ENCODE measurements around the gene KIAA0825. TPM values are rescaled to one million over a fixed set of nuclear protein-coding genes. Genes with fewer than 3 reads are reported as not detected.

KIAA0825 gene
- total and polyA plus RNA-seq, 2 experiments from 2014 or later, result 1.7 to 1.8 TPM

DNA sequence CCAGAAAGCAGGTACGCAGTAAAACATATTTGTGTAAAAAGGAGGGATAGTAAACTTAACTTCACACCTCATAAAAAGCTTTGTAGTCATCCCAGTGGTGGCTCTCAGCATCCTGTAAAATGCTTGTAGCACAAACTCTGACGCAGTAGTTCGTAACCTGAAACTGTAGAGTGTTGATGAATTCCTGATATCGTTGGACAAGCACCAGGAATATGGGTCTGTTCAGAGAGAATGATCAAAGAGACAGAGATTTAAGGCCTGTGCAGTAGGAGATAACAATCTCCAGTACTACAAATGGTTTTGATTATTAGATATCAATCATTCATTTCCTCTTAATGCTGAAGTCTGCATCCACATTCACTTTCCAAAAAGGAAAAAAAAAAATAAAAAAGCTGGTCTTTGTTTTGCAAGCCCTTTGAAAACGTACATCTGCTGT, 148.5 kb downstream of the KIAA0825 start:
- no peak overlapping the region for H3K4me3 Mint-ChIP-seq
- Histone ChIP-seq H3K4me2 (no peak overlapping the region), H3K4me1 (ENCODE audit: insufficient read depth) (peaks cover 5% of the 10 kb centered on the region; the same call in 1 of the 2 replicates), H3K27me3 (ENCODE audit: insufficient read depth) (no peaks in the 10 kb centered on the region), H3K9me2 (ENCODE audit: insufficient read depth) (no peaks in the 10 kb centered on the region), H3F3A (replicated peaks; ENCODE audit: low read depth) (no peaks in the 10 kb centered on the region), H2AFZ (no peak overlapping the region), H3K4me3 (no peak overlapping the region), H3K36me3 (ENCODE audit: insufficient read depth) (no peaks in the 10 kb centered on the region), H4K20me1 (replicated peaks; ENCODE audit: insufficient read depth) (no peaks in the 10 kb centered on the region), H3K27ac (ENCODE audit: low read depth) (no peak overlapping the region), H3K79me2 (replicated peaks; ENCODE audit: insufficient read depth) (no peaks in the 10 kb centered on the region)
- DNase-seq (ENCODE audit: low spot score) (no peak), ATAC-seq (no peak)
- no peaks in the 10 kb centered on the region for H3K9me3 Mint-ChIP-seq
- H3K4me1 Mint-ChIP-seq, result peaks cover 12% of the 10 kb centered on the region
- H3K27me3 Mint-ChIP-seq (ENCODE audit: insufficient read depth, low read depth, poor library complexity), result peaks cover 4% of the 10 kb centered on the region
- H3K36me3 Mint-ChIP-seq (ENCODE audit: low read depth), result no peaks in the 10 kb centered on the region
- no peak overlapping the region for H3K27ac Mint-ChIP-seq
- TF ChIP-seq, protein P1, sequence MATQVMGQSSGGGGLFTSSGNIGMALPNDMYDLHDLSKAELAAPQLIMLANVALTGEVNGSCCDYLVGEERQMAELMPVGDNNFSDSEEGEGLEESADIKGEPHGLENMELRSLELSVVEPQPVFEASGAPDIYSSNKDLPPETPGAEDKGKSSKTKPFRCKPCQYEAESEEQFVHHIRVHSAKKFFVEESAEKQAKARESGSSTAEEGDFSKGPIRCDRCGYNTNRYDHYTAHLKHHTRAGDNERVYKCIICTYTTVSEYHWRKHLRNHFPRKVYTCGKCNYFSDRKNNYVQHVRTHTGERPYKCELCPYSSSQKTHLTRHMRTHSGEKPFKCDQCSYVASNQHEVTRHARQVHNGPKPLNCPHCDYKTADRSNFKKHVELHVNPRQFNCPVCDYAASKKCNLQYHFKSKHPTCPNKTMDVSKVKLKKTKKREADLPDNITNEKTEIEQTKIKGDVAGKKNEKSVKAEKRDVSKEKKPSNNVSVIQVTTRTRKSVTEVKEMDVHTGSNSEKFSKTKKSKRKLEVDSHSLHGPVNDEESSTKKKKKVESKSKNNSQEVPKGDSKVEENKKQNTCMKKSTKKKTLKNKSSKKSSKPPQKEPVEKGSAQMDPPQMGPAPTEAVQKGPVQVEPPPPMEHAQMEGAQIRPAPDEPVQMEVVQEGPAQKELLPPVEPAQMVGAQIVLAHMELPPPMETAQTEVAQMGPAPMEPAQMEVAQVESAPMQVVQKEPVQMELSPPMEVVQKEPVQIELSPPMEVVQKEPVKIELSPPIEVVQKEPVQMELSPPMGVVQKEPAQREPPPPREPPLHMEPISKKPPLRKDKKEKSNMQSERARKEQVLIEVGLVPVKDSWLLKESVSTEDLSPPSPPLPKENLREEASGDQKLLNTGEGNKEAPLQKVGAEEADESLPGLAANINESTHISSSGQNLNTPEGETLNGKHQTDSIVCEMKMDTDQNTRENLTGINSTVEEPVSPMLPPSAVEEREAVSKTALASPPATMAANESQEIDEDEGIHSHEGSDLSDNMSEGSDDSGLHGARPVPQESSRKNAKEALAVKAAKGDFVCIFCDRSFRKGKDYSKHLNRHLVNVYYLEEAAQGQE (IDR thresholded peaks at IDR 0.05; ENCODE audit: unreplicated experiment), result no peak
- TF ChIP-seq EZH2 (IDR thresholded peaks at IDR 0.05; ENCODE audit: low read depth, unreplicated experiment) (no peak), ZNF114 (CRISPR knock-in tag; IDR thresholded peaks at IDR 0.05) (no peak), STAT1 (IDR thresholded peaks at IDR 0.05; ENCODE audit: unreplicated experiment) (no peak), JUNB (IDR thresholded peaks at IDR 0.05; ENCODE audit: unreplicated experiment) (no peak), EZH2phosphoT487 (IDR thresholded peaks at IDR 0.05; ENCODE audit: unreplicated experiment) (no peak), NANOG (IDR thresholded peaks at IDR 0.05; ENCODE audit: borderline replicate concordance) (no peak)
- TF ChIP-seq, protein P2, sequence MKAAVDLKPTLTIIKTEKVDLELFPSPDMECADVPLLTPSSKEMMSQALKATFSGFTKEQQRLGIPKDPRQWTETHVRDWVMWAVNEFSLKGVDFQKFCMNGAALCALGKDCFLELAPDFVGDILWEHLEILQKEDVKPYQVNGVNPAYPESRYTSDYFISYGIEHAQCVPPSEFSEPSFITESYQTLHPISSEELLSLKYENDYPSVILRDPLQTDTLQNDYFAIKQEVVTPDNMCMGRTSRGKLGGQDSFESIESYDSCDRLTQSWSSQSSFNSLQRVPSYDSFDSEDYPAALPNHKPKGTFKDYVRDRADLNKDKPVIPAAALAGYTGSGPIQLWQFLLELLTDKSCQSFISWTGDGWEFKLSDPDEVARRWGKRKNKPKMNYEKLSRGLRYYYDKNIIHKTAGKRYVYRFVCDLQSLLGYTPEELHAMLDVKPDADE (IDR thresholded peaks at IDR 0.05), result no peak
- TF ChIP-seq, protein P3, sequence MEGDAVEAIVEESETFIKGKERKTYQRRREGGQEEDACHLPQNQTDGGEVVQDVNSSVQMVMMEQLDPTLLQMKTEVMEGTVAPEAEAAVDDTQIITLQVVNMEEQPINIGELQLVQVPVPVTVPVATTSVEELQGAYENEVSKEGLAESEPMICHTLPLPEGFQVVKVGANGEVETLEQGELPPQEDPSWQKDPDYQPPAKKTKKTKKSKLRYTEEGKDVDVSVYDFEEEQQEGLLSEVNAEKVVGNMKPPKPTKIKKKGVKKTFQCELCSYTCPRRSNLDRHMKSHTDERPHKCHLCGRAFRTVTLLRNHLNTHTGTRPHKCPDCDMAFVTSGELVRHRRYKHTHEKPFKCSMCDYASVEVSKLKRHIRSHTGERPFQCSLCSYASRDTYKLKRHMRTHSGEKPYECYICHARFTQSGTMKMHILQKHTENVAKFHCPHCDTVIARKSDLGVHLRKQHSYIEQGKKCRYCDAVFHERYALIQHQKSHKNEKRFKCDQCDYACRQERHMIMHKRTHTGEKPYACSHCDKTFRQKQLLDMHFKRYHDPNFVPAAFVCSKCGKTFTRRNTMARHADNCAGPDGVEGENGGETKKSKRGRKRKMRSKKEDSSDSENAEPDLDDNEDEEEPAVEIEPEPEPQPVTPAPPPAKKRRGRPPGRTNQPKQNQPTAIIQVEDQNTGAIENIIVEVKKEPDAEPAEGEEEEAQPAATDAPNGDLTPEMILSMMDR (conservative IDR thresholded peaks at IDR 0.05; ENCODE audit: low read depth in 2 of 2), result no peak

Measured in GM23338 (cell line).